ENCODE results near the gene BNIP5. TPM values are rescaled to one million over a fixed set of nuclear protein-coding genes. Genes with fewer than 3 reads are reported as not detected.
A peak's percentile ranks its signal among the peaks of the same experiment; 100 is the strongest.

BNIP5 gene
- total and polyA plus RNA-seq, 2 of the 13 experiments (the other 11 are each of a cell fraction or from before 2014, with no cell fraction given), result not detected

DNA sequence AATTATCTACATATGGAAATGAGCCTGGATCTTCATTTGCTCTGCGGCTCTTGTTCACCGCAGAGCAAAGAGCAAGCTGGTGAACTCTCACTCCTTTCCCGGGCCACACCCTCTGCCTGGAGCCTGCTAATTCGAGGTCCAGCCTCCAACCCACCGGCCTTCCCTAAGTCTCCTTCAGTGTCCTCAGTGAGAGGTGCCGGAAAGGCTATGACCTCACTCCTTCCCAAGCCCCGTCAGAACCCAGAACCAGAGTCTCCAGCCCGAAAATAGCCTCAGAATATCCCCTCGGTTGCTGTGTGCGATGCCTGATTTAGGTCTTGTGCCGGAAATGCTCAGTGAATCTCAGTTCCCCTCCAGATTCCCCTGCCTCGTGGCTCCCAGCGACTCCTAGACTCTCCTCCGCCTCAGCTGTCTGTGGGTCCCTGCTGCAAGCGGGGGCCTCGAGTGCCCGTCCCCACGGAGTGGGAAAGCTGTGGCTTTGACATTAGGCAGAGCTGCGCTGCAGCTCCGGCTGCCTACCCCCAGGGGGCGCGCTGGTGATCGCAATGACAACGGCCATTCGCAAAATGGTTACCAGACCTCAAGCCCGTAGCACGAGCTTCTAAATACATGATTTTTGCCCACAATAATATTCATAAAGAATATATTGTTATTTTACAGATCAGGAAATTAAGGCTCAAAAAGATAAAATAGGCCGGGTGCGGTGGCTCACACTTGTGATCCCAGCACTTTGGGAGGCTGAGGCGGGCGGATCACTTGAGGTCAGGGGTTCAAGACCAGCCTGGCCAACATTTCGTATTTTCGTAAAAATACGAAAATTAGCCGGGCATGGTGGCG lies 4.1 kb upstream of the BNIP5 start (continued):
- TF ChIP-seq, protein P1, sequence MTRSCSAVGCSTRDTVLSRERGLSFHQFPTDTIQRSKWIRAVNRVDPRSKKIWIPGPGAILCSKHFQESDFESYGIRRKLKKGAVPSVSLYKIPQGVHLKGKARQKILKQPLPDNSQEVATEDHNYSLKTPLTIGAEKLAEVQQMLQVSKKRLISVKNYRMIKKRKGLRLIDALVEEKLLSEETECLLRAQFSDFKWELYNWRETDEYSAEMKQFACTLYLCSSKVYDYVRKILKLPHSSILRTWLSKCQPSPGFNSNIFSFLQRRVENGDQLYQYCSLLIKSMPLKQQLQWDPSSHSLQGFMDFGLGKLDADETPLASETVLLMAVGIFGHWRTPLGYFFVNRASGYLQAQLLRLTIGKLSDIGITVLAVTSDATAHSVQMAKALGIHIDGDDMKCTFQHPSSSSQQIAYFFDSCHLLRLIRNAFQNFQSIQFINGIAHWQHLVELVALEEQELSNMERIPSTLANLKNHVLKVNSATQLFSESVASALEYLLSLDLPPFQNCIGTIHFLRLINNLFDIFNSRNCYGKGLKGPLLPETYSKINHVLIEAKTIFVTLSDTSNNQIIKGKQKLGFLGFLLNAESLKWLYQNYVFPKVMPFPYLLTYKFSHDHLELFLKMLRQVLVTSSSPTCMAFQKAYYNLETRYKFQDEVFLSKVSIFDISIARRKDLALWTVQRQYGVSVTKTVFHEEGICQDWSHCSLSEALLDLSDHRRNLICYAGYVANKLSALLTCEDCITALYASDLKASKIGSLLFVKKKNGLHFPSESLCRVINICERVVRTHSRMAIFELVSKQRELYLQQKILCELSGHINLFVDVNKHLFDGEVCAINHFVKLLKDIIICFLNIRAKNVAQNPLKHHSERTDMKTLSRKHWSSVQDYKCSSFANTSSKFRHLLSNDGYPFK (CRISPR knock-in tag; IDR thresholded peaks at IDR 0.05; ENCODE audit: borderline replicate concordance), result peak; percentile 70; the same call in 1 of the 2 replicates
- TF ChIP-seq WIZ (CRISPR knock-in tag; IDR thresholded peaks at IDR 0.05) (no peak), ISL2 (CRISPR knock-in tag; IDR thresholded peaks at IDR 0.05) (no peak), HOXA5 (CRISPR knock-in tag; IDR thresholded peaks at IDR 0.05) (0 out of 2 replicates have a peak, but pooled peaks have one; percentile 35), ZNF20 (CRISPR knock-in tag; IDR thresholded peaks at IDR 0.05) (no peak), ZNF879 (CRISPR knock-in tag; IDR thresholded peaks at IDR 0.05) (no peak), KLF9 (CRISPR knock-in tag; IDR thresholded peaks at IDR 0.05; ENCODE audit: low read depth) (no peak; the same call in 1 of the 2 replicates), ZNF83 (CRISPR knock-in tag; IDR thresholded peaks at IDR 0.05; ENCODE audit: borderline replicate concordance) (no peak), ZSCAN29 (CRISPR knock-in tag; conservative IDR thresholded peaks at IDR 0.05) (no peak), TCF7L2 (IDR thresholded peaks at IDR 0.05; ENCODE audit: low read depth, low read length) (no peak), CEBPG (CRISPR knock-in tag; IDR thresholded peaks at IDR 0.05) (no peak; the same call in 1 of the 2 replicates), TARDBP (CRISPR knock-in tag; IDR thresholded peaks at IDR 0.05) (0 out of 2 replicates have a peak, but pooled peaks have one; percentile 39), SIN3A (IDR thresholded peaks at IDR 0.05; ENCODE audit: borderline replicate concordance, low read depth, low read length) (no peak), TP53 (CRISPR knock-in tag; conservative IDR thresholded peaks at IDR 0.05) (no peak), EP300 (IDR thresholded peaks at IDR 0.05; ENCODE audit: low read depth in 2 of 2, low read length in 2 of 2) (no peak), EP300 (CRISPR knock-in tag; IDR thresholded peaks at IDR 0.05; ENCODE audit: borderline replicate concordance) (no peak), GTF3A (CRISPR knock-in tag; conservative IDR thresholded peaks at IDR 0.05) (no peak), MAFK (conservative IDR thresholded peaks at IDR 0.05 in 1 of 2, IDR thresholded peaks at IDR 0.05 in 1 of 2; ENCODE audit: low read length in 2 of 2) (no peak), SP2 (CRISPR knock-in tag; IDR thresholded peaks at IDR 0.05) (no peak)
- TF ChIP-seq, protein P2, sequence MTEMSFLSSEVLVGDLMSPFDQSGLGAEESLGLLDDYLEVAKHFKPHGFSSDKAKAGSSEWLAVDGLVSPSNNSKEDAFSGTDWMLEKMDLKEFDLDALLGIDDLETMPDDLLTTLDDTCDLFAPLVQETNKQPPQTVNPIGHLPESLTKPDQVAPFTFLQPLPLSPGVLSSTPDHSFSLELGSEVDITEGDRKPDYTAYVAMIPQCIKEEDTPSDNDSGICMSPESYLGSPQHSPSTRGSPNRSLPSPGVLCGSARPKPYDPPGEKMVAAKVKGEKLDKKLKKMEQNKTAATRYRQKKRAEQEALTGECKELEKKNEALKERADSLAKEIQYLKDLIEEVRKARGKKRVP (CRISPR knock-in tag; IDR thresholded peaks at IDR 0.05), result no peak; a peak in 1 of 4 replicates
- TF ChIP-seq, protein P3, sequence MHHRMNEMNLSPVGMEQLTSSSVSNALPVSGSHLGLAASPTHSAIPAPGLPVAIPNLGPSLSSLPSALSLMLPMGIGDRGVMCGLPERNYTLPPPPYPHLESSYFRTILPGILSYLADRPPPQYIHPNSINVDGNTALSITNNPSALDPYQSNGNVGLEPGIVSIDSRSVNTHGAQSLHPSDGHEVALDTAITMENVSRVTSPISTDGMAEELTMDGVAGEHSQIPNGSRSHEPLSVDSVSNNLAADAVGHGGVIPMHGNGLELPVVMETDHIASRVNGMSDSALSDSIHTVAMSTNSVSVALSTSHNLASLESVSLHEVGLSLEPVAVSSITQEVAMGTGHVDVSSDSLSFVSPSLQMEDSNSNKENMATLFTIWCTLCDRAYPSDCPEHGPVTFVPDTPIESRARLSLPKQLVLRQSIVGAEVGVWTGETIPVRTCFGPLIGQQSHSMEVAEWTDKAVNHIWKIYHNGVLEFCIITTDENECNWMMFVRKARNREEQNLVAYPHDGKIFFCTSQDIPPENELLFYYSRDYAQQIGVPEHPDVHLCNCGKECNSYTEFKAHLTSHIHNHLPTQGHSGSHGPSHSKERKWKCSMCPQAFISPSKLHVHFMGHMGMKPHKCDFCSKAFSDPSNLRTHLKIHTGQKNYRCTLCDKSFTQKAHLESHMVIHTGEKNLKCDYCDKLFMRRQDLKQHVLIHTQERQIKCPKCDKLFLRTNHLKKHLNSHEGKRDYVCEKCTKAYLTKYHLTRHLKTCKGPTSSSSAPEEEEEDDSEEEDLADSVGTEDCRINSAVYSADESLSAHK (CRISPR knock-in tag; IDR thresholded peaks at IDR 0.05; ENCODE audit: borderline replicate concordance), result no peak
- TF ChIP-seq, protein P4, sequence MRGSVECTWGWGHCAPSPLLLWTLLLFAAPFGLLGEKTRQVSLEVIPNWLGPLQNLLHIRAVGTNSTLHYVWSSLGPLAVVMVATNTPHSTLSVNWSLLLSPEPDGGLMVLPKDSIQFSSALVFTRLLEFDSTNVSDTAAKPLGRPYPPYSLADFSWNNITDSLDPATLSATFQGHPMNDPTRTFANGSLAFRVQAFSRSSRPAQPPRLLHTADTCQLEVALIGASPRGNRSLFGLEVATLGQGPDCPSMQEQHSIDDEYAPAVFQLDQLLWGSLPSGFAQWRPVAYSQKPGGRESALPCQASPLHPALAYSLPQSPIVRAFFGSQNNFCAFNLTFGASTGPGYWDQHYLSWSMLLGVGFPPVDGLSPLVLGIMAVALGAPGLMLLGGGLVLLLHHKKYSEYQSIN (CRISPR knock-in tag; IDR thresholded peaks at IDR 0.05; ENCODE audit: borderline replicate concordance), result no peak

Data from HepG2 (cell line).